AG09319 (cell line): ENCODE data around the gene ABHD12B.

Experiments
- DNase-seq: peaks from one replicate; pipeline ENCODE4 v3.0.0-alpha.2; 2010; ENCODE audit warnings: low read depth; ENCODE audit errors: extremely low read depth
- TF ChIP-seq, protein P1 (sequence below): IDR thresholded peaks from 2 replicates; pipeline ENCODE4 v1.5.1; 2011; ENCODE audit warnings: low read depth, mild to moderate bottlenecking, inconsistent platforms, low read length, moderate library complexity

ABHD12B gene

DNA sequence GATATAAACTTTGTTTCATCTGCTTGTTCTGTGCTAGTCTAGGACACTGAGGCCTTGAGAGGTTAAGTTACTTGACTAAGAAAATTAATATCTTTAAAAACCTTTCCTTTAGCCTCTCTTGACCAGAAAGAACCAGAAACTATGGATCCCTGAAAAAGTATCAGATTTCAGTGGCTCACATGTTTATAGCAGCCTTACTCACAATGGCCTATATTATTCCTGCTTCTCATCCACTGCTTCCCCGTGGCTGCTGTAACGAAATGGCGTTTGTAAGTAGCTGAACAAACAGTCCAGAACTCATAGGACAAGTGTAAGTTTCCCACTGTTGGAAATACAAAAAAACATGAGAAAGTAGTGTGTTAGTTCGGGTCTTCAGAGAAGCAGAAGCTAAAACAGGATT, 75.6 kb downstream of the ABHD12B start:
- no peak for DNase-seq

DNA sequence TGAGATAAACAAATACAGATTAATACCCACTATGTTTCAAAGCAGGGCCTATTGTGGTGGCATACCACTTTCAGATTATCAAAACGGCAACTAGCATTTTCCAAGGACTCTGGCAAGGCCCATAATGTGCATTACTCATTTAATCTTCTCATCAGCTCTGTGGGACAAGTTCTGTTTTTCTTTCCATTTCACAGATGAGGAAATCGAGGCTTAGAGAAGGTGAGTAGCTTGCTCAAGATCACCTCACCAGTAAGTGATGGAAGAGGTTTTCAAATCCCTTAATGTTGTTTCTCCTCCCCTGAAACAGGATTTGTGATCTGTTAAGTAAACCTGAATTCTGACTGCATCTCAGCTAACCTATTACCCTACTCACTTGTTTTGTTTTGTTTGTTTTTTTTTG, 76.4 kb downstream of the ABHD12B start:
- no peak for DNase-seq
- TF ChIP-seq, protein P1, sequence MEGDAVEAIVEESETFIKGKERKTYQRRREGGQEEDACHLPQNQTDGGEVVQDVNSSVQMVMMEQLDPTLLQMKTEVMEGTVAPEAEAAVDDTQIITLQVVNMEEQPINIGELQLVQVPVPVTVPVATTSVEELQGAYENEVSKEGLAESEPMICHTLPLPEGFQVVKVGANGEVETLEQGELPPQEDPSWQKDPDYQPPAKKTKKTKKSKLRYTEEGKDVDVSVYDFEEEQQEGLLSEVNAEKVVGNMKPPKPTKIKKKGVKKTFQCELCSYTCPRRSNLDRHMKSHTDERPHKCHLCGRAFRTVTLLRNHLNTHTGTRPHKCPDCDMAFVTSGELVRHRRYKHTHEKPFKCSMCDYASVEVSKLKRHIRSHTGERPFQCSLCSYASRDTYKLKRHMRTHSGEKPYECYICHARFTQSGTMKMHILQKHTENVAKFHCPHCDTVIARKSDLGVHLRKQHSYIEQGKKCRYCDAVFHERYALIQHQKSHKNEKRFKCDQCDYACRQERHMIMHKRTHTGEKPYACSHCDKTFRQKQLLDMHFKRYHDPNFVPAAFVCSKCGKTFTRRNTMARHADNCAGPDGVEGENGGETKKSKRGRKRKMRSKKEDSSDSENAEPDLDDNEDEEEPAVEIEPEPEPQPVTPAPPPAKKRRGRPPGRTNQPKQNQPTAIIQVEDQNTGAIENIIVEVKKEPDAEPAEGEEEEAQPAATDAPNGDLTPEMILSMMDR = no peak

More for the DNA sequence above, 75.6 kb downstream of the ABHD12B start:
- TF ChIP-seq, protein P1 = no peak

DNA sequence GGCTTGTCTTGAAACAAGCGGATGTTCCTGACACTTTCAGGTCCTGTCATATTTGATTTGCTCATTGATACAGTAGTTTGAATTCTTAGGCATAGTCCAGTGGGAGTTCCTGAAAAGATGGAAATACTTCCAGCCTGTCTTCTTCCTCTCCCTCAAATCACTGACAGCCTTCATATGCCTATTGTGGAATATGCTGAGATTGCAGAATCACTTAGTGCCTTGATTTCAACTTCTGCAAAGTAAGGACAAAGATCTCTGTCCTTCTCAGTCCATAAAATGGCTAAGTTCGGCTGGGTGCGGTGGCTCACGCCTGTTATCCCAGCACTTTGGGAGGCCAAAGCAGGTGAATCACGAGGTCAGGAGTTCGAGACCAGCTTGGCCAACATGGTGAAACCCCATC, 79.2 kb downstream of the ABHD12B start:
- TF ChIP-seq, protein P1 = no peak
- DNase-seq = no peak

DNA sequence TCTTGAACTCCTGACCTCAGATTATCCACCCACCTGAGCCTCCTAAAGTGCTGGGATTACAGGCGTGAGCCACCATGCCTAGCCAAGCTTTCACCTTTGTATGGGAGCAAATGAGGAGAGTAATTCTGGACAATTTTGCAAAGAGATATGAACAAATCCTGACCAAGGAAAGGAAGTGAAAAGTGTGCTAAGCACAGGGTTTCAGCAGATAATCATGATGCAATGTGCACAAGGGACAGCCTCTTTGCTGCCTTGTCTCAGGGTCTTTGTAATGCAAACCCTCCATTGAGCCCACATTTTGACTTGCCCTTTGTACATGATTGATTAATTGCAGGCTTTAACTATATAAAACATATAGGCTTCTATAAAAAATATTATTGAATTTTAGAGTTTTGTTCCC, 81.6 kb downstream of the ABHD12B start:
- no peak for DNase-seq
- TF ChIP-seq, protein P1 = no peak
